HepG2 (cell line): ENCODE measurements around the gene ART1. TPM values are rescaled to one million over a fixed set of nuclear protein-coding genes. Genes with fewer than 3 reads are reported as not detected.

Experiments used
- ARID2 ChIP-seq: sonication (generic); formaldehyde crosslinking; IDR thresholded peaks from 2 replicates; pipeline ENCODE4 v1.8.1; 2022; ENCODE audit warnings: mild to moderate bottlenecking, missing genetic modification reagents, borderline replicate concordance
- CENPX ChIP-seq: sonication (generic); formaldehyde crosslinking; IDR thresholded peaks from 2 replicates; pipeline ENCODE4 v1.9.0; 2021; ENCODE audit warnings: mild to moderate bottlenecking, missing genetic modification reagents, moderate library complexity
- DRAP1 ChIP-seq: IDR thresholded peaks from 2 replicates; pipeline ENCODE4 v1.6.1; 2016; ENCODE audit warnings: missing genetic modification reagents, missing compliant biosample characterization
- LRRFIP1 ChIP-seq: sonication (generic); formaldehyde crosslinking; conservative IDR thresholded peaks from 2 replicates; pipeline ENCODE4 v1.4.0; 2020; ENCODE audit warnings: missing genetic modification reagents
- MTA1 ChIP-seq: sonication (generic); formaldehyde crosslinking; IDR thresholded peaks from 2 replicates; pipeline ENCODE4 v1.4.0; 2020; ENCODE audit warnings: missing genetic modification reagents, mild to moderate bottlenecking, borderline replicate concordance
- MTF2 ChIP-seq: sonication (generic); formaldehyde crosslinking; IDR thresholded peaks from 2 replicates; pipeline ENCODE4 v1.5.0; 2020; ENCODE audit warnings: missing genetic modification reagents, borderline replicate concordance
- NR2C2 ChIP-seq: sonication (generic); formaldehyde crosslinking; IDR thresholded peaks from 2 replicates; pipeline ENCODE4 v1.4.0; 2020; ENCODE audit warnings: missing genetic modification reagents, mild to moderate bottlenecking, moderate library complexity, borderline replicate concordance
- PHF5A ChIP-seq: IDR thresholded peaks from one replicate; pipeline ENCODE4 v1.6.1; 2018; ENCODE audit warnings: low read depth, missing genetic modification reagents; ENCODE audit not compliant: unreplicated experiment
- PHF8 ChIP-seq: sonication (generic); formaldehyde crosslinking; IDR thresholded peaks from 2 replicates; pipeline ENCODE4 v1.5.0; 2020; ENCODE audit warnings: missing genetic modification reagents
- SP2 ChIP-seq: sonication (generic); formaldehyde crosslinking; IDR thresholded peaks from 2 replicates; pipeline ENCODE4 v1.5.1; 2020; ENCODE audit warnings: mild to moderate bottlenecking, missing genetic modification reagents
- ZFY ChIP-seq: sonication (generic); formaldehyde crosslinking; IDR thresholded peaks from 2 replicates; pipeline ENCODE4 v1.4.0; 2020; ENCODE audit warnings: missing genetic modification reagents
- ZHX2 ChIP-seq, 2 experiments: sonication (generic) in 1 of 2; formaldehyde crosslinking in 1 of 2; IDR thresholded peaks; 2 replicates each; pipeline versions ENCODE4 v1.6.1 to v1.9.0; 2014 to 2022; ENCODE audit warnings: antibody characterized with exemption in 1 of 2, borderline replicate concordance in 1 of 2, inconsistent platforms in 1 of 2, low read depth in 1 of 2, missing genetic modification reagents in 1 of 2
- ZNF256 ChIP-seq: sonication (generic); formaldehyde crosslinking; conservative IDR thresholded peaks from 2 replicates; pipeline ENCODE4 v1.4.0; 2020; ENCODE audit warnings: missing genetic modification reagents
- ZNF354B ChIP-seq: sonication (generic); formaldehyde crosslinking; IDR thresholded peaks from 2 replicates; pipeline ENCODE4 v1.8.0; 2022; ENCODE audit warnings: mild to moderate bottlenecking, missing genetic modification reagents
- ZNF362 ChIP-seq: sonication (generic); formaldehyde crosslinking; IDR thresholded peaks from 2 replicates; pipeline ENCODE4 v1.4.0; 2020; ENCODE audit warnings: missing genetic modification reagents, mild to moderate bottlenecking, borderline replicate concordance
- ZNF44 ChIP-seq: sonication (generic); formaldehyde crosslinking; IDR thresholded peaks from 2 replicates; pipeline ENCODE4 v1.5.1; 2020; ENCODE audit warnings: mild to moderate bottlenecking, missing genetic modification reagents
- ZNF543 ChIP-seq: sonication (generic); formaldehyde crosslinking; IDR thresholded peaks from 2 replicates; pipeline ENCODE4 v1.4.0; 2020; ENCODE audit warnings: mild to moderate bottlenecking, missing genetic modification reagents
- ZSCAN25 ChIP-seq: sonication (generic); formaldehyde crosslinking; IDR thresholded peaks from 2 replicates; pipeline ENCODE4 v1.8.0; 2022; ENCODE audit warnings: mild to moderate bottlenecking, missing genetic modification reagents
- ZSCAN30 ChIP-seq: sonication (generic); formaldehyde crosslinking; IDR thresholded peaks from 2 replicates; pipeline ENCODE4 v1.5.0; 2020; ENCODE audit warnings: mild to moderate bottlenecking, missing genetic modification reagents
- polyA plus RNA-seq, 8 experiments: library from polyadenylated mRNA; depleted of rRNA in 3 of 8; stranded (reverse) in 7 of 8; unstranded in 1 of 8; fragments of >200 nt; fragmentation: Illumina TruSeq in 4 of 8; extraction: Trizol in 4 of 8; gene quantifications; 2 replicates each; pipeline versions ENCODE4 v1.2.1 to v1.2.3, GENCODE V29; 2011 to 2016; ENCODE audit warnings: low read depth in 4 of 8, missing spikeins in 1 of 8, mixed read lengths in 1 of 8; ENCODE audit not compliant: insufficient read depth in 1 of 8
- total RNA-seq, 5 experiments: library from RNA; depleted of rRNA; stranded (reverse); fragments of >200 nt; fragmentation: Illumina TruSeq; extraction: Trizol; gene quantifications; 2 replicates each; pipeline ENCODE4 v1.2.3, GENCODE V29; 2016; ENCODE audit warnings: low read depth in 1 of 5

The ART1 gene
- total and polyA plus RNA-seq, 2 of the 13 experiments (the other 11 are each of a cell fraction or from before 2014, with no cell fraction given), result not detected

- no peak for TF ChIP-seq ZHX2 (IDR thresholded peaks at IDR 0.05; ENCODE audit: low read depth)
- no peak for TF ChIP-seq ZHX2 (CRISPR knock-in tag; IDR thresholded peaks at IDR 0.05; ENCODE audit: borderline replicate concordance)
- TF ChIP-seq ARID2 (CRISPR knock-in tag), result 0 out of 2 replicates have a peak, but pooled peaks have one; percentile 68
- TF ChIP-seq LRRFIP1 (CRISPR knock-in tag), result no peak
- peak; percentile 22; the same call in 1 of the 2 replicates for TF ChIP-seq ZNF256
- TF ChIP-seq MTA1 (CRISPR knock-in tag), result no peak
- no peak for TF ChIP-seq SP2 (CRISPR knock-in tag)
- no peak for TF ChIP-seq ZNF354B (CRISPR knock-in tag)
- no peak for TF ChIP-seq ZSCAN25 (CRISPR knock-in tag)
- TF ChIP-seq ZNF543 (CRISPR knock-in tag), result peak; percentile 58; the same call in 1 of the 2 replicates
- no peak for TF ChIP-seq ZSCAN30 (CRISPR knock-in tag)
- TF ChIP-seq PHF5A (CRISPR knock-in tag), result no peak
- TF ChIP-seq ZNF362 (CRISPR knock-in tag), result no peak
- peak; percentile 35 for TF ChIP-seq PHF8 (CRISPR knock-in tag)
- no peak for TF ChIP-seq CENPX (CRISPR knock-in tag)
- peak; percentile 67 for TF ChIP-seq ZFY (CRISPR knock-in tag)
- no peak for TF ChIP-seq MTF2
- TF ChIP-seq NR2C2 (CRISPR knock-in tag), result no peak
- TF ChIP-seq DRAP1, result no peak
- no peak for TF ChIP-seq ZNF44 (CRISPR knock-in tag)
These were observed 2.6 kb upstream of the ART1 start (continued) for GRCh38 chr11:3642071-3642951.
